A549 (cell line): Measurements from ENCODE around the gene DHX29.

Experiments used
- EHF ChIP-seq: fragments of 250-450 bp; sonication (Bioruptor Pico); IDR thresholded peaks from 2 replicates; pipeline ENCODE4 v1.5.0; 2020; ENCODE audit warnings: mild to moderate bottlenecking
- EHMT2 ChIP-seq: fragments of 200-600 bp; sonication (generic); IDR thresholded peaks from 2 replicates; pipeline ENCODE4 v1.6.1; 2016; ENCODE audit warnings: antibody characterized with exemption, low read depth, mild to moderate bottlenecking, moderate library complexity
- EP300 ChIP-seq, 2 experiments: fragments of >200 bp; sonication (Bioruptor Twin); formaldehyde crosslinking; IDR thresholded peaks; 2 replicates in 1 of 2; 3 replicates in 1 of 2; pipeline ENCODE4 v1.6.1; 2016 to 2017
- FOSL2 ChIP-seq, 2 experiments: fragments of 450-650 bp in 1 of 2; fragments of >200 bp in 1 of 2; sonication (Bioruptor Twin) in 1 of 2; formaldehyde crosslinking; IDR thresholded peaks; 2 replicates each; pipeline versions ENCODE4 v1.5.0 to v1.6.1; 2016 to 2020; ENCODE audit warnings: mild to moderate bottlenecking in 1 of 2, moderate library complexity in 1 of 2
- GATA3 ChIP-seq: IDR thresholded peaks from 2 replicates; pipeline ENCODE4 v1.6.1; 2012; ENCODE audit warnings: borderline replicate concordance
- POLR2A ChIP-seq: IDR thresholded peaks from 2 replicates; pipeline ENCODE4 v1.6.1; 2012; ENCODE audit warnings: mild to moderate bottlenecking, low read length
- RAD21 ChIP-seq, 2 experiments: fragments of >200 bp in 1 of 2; sonication (Bioruptor Twin) in 1 of 2; formaldehyde crosslinking in 1 of 2; IDR thresholded peaks in 1 of 2; conservative IDR thresholded peaks in 1 of 2; 2 replicates in 1 of 2; 3 replicates in 1 of 2; pipeline ENCODE4 v1.6.1; 2012 to 2018; ENCODE audit warnings: inconsistent platforms in 1 of 2
- RARB ChIP-seq: fragments of 250-450 bp; sonication (Bioruptor Pico); IDR thresholded peaks from 2 replicates; pipeline ENCODE4 v1.8.0; 2021; ENCODE audit warnings: mild to moderate bottlenecking, moderate library complexity
- RFX5 ChIP-seq: fragments of 450-650 bp; IDR thresholded peaks from 2 replicates; pipeline ENCODE4 v1.7.1; 2014; ENCODE audit warnings: antibody characterized with exemption, mild to moderate bottlenecking, moderate library complexity
- TFCP2L1 ChIP-seq: fragments of 250-450 bp; sonication (Bioruptor Pico); IDR thresholded peaks from 2 replicates; pipeline ENCODE4 v1.5.0; 2021; ENCODE audit warnings: mild to moderate bottlenecking
- TF ChIP-seq, protein P1 (sequence below): fragments of 200-600 bp; sonication (generic); IDR thresholded peaks from 2 replicates; pipeline ENCODE4 v1.6.1; 2016; ENCODE audit warnings: antibody characterized with exemption, mild to moderate bottlenecking, moderate library complexity
- TF ChIP-seq, protein P2 (sequence below): fragments of >200 bp; sonication (Bioruptor Twin); formaldehyde crosslinking; IDR thresholded peaks from 3 replicates; pipeline ENCODE4 v1.6.1; 2016
- TF ChIP-seq, protein P3 (sequence below): fragments of >200 bp; sonication (Bioruptor Twin); formaldehyde crosslinking; IDR thresholded peaks from 3 replicates; pipeline ENCODE4 v1.5.1; 2016

DNA sequence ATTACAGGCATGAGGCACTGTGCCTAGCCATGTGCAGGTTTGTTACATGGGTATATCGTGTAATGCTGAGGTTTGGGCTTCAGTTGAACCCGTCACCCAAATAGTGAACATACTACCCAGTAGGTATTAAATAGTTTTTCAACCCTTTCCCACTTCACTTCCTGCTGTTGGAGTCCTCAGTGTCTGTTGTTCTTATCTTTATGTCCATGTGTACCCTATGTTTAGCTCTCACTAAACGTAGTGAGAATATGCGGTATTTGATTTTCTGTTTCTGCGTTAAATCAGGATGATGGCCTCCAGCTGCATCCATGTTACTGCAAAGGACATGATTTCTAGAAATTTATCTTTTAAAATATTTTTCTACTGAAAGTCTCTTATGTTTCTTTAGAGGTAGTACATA is 18.1 kb upstream of the DHX29 start:
- TF ChIP-seq FOSL2 (IDR thresholded peaks at IDR 0.05) (no peak), FOSL2 (CRISPR knock-in tag; IDR thresholded peaks at IDR 0.05) (no peak), RAD21 (conservative IDR thresholded peaks at IDR 0.05 in 1 of 2, IDR thresholded peaks at IDR 0.05 in 1 of 2) (no peak), EHF (CRISPR knock-in tag) (no peak), RFX5 (no peak), TFCP2L1 (no peak), GATA3 (no peak), EHMT2 (no peak), EP300 (IDR thresholded peaks at IDR 0.05) (no peak), RARB (no peak), POLR2A (no peak)
- TF ChIP-seq, protein P1, sequence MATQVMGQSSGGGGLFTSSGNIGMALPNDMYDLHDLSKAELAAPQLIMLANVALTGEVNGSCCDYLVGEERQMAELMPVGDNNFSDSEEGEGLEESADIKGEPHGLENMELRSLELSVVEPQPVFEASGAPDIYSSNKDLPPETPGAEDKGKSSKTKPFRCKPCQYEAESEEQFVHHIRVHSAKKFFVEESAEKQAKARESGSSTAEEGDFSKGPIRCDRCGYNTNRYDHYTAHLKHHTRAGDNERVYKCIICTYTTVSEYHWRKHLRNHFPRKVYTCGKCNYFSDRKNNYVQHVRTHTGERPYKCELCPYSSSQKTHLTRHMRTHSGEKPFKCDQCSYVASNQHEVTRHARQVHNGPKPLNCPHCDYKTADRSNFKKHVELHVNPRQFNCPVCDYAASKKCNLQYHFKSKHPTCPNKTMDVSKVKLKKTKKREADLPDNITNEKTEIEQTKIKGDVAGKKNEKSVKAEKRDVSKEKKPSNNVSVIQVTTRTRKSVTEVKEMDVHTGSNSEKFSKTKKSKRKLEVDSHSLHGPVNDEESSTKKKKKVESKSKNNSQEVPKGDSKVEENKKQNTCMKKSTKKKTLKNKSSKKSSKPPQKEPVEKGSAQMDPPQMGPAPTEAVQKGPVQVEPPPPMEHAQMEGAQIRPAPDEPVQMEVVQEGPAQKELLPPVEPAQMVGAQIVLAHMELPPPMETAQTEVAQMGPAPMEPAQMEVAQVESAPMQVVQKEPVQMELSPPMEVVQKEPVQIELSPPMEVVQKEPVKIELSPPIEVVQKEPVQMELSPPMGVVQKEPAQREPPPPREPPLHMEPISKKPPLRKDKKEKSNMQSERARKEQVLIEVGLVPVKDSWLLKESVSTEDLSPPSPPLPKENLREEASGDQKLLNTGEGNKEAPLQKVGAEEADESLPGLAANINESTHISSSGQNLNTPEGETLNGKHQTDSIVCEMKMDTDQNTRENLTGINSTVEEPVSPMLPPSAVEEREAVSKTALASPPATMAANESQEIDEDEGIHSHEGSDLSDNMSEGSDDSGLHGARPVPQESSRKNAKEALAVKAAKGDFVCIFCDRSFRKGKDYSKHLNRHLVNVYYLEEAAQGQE: no peak
- TF ChIP-seq, protein P2, sequence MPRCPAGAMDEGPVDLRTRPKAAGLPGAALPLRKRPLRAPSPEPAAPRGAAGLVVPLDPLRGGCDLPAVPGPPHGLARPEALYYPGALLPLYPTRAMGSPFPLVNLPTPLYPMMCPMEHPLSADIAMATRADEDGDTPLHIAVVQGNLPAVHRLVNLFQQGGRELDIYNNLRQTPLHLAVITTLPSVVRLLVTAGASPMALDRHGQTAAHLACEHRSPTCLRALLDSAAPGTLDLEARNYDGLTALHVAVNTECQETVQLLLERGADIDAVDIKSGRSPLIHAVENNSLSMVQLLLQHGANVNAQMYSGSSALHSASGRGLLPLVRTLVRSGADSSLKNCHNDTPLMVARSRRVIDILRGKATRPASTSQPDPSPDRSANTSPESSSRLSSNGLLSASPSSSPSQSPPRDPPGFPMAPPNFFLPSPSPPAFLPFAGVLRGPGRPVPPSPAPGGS: no peak
- TF ChIP-seq, protein P3, sequence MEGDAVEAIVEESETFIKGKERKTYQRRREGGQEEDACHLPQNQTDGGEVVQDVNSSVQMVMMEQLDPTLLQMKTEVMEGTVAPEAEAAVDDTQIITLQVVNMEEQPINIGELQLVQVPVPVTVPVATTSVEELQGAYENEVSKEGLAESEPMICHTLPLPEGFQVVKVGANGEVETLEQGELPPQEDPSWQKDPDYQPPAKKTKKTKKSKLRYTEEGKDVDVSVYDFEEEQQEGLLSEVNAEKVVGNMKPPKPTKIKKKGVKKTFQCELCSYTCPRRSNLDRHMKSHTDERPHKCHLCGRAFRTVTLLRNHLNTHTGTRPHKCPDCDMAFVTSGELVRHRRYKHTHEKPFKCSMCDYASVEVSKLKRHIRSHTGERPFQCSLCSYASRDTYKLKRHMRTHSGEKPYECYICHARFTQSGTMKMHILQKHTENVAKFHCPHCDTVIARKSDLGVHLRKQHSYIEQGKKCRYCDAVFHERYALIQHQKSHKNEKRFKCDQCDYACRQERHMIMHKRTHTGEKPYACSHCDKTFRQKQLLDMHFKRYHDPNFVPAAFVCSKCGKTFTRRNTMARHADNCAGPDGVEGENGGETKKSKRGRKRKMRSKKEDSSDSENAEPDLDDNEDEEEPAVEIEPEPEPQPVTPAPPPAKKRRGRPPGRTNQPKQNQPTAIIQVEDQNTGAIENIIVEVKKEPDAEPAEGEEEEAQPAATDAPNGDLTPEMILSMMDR: no peak
